NCI-H2081 treated with DMSO at 0.1 percent for 48 hours (cell line): Measurements from ENCODE around the gene LMAN2.
"Not testable (repeated sequence)": the region's sequence is repeated elsewhere in the genome, so short reads cannot be mapped to it uniquely, and the experiment has no call there.

ENCODE experiments used
- DNase-seq: peaks from one replicate; lab custom pipeline; 2025; lab: John Stamatoyannopoulos, UW

LMAN2 gene

DNA sequence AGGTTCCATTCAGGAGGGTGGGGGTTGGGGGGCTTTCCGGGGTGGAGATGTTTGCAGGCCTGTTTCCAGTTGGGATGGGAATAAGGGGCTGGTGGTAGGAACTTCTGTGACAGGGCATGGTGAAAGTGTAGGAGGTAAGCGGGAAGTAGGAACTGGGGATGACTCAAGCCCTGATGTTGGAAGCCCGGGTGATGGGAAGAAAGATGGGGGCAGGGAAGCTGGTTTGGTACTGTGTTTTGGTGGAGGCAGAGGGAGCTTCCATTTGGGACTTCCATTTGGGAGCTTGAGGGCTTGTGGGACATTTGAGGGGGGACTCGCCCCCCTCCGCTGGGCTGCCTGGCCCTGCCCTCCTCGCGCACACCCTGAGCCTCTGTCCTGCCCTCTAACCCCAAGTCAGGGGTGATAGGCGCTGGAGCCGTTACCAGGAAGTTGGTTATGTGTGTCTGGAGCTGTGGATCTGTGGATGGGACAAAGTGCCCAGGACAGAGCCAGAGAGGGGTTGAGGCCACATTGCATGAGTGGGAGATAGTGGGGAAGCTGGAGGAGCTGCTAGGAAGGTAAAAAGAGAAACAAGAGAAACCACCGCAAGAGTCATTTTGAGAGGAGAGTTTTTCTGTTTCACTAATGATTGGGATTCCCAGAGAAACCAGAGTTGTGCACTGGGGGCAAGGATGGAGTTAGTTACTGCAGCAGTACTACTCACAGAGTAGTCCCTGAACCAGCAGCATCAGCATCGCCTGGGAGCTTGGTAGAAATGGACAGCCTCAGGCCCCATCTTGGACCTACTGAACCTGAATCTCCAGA lies 12.9 kb upstream of the LMAN2 start:
- DNase-seq: no peak

DNA sequence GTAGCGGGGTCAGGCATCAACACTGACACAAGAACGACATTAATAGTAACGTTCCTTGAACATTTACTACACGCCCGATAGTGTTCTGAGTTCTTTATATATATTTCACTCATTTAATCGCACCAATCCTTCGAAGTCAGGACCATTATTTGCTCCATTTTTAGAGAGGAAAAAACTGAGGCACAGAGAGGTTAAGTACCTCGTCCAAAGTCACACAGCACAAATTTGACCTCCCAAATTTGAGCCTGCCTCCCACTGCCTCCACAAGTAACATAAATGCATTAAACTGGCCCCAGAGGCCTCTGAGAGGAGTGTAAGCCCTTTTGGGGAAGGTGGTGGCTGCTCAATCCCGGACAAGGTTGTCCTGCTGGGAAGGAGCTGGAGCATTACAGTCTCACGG lies 12.1 kb upstream of the LMAN2 start:
- no peak for DNase-seq

DNA sequence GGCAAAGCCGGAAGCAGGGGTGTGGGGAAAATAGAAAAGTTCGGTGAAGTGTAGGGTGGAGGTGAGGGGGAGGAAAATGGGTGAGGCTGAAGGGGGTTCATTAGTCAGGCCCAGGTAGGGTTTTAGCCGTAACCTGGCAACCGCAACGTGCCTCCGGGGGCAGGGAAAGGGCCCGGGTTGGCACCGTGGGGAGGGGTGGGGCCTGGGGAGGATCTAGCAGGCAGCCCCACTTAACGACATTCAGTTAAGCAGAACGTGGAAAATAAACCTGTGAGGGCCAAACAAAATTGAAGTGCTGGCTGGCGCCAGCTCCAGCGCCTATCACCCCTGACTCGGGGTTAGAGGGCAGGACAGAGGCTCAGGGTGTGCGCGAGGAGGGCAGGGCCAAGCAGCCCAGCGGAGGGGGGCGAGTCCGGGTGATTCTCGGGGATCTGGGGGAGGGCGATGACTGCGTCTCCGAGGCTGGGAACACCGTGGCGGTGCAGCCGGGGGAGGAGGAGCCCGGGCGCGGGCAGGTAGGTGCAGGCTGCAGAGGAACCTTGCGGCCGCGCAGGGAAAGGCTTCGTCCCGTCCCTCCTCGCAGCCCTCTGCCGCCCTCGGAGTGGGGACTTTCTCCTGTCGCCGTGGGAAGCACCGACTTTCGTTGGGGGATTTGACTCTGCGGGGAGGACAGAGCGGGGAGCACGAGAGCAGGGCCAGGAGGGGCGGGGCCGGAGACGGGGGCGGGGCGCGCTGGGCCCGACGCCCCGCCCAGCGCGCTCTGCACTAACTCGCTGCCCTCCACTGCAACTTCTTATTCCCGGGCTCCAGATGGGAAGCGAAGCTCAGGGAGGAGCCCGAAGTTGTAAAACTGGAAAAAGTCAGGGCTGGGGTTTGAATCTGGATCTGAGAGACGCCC lies 11.4 kb upstream of the LMAN2 start:
- DNase-seq: no peak

DNA sequence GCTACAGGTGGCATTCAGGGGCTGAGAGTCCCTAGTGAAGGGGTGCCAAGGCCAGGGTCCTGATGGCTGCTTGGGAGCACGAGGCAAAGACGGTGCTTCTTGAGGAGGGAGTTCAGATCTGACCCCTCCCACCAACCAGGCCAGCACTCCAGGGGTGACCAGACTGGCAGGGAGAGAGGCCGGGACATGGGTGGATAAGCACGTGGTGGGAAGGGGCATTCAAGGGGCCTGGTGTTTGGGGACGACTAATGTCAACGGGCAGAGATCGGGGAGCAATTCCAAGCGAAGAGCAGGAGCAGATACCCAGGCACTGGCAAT lies 10.8 kb upstream of the LMAN2 start:
- no peak for DNase-seq

DNA sequence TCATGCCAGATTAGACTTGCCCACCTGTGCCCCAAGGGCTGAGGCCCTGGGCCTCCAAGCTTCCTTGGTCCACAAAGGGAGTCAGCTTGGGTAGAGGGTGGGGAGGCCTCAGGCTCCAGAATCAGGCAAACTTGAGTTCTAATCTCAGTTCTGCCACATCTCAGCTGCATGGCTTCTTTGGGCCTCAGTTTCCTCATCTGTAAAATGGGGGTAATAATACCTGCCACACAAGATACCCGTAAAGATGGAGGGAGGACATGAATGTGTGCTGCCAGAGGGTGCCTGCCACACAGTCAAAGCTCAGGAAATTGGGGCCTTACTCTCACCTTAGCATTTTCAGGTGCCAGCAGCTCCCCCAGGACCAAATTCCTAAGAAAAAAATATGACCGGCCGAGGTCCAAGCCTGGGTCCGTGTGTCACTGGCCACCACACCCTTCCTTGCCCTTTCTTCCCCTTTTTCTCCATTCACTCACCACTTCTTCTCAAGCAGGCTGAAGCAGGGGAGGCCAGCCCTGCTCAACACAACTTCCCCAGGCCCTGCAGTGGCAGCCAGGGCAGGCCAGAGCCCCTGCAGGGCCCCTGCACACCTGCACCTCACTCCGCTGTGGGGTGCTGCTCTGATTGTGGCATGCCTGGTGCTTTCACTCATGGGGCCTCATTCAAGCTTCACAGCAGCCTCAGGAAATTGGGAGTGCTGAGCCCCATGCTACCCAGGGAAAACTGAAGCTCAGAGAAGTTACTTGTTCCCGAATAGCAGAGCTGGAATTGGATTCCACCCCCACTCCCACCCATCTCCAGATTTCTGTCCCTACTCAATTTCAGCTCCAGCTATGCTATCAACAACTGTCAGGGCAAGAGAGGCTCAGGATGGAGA lies 10.2 kb upstream of the LMAN2 start:
- no peak for DNase-seq

DNA sequence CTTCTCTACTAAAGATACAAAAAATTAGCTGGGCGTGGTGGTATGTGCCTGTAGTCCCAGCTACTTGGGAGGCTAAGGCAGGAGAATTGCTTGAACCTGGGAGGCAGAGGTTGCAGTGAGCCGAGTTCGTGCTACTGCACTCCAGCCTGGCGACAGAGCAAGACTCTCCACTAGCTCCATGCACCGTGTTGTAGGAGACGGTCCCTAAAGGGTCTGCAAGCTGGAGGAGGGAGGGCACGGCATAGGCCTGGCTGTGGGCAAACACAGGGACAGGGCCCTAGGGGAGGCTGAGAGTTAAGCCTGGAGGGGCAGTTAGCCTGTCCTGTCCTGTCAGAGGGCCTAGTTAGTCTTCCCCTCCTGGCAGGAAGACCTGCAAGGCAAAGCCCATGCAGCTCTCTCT lies 9.3 kb upstream of the LMAN2 start:
- not testable (repeated sequence) for DNase-seq

DNA sequence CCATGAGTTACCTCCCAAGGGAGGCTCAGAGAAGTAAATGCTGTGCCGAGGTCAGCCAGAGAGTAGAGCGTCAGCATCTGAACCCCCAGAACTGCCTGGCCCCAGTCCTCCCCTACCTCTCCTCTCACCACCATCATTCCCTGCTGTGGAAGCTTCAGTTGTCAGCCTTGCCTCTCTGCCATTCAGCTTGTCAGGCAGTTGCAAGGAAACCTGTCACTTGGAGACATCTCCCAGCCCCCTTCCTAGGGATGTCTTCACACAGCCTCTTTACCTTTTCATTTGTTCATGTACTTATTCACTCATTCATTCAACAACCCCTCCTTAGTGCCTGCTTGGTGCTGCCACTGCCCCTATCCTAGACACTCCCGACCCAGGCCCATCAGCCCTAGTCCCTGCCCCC lies 8.4 kb upstream of the LMAN2 start:
- DNase-seq: no peak

DNA sequence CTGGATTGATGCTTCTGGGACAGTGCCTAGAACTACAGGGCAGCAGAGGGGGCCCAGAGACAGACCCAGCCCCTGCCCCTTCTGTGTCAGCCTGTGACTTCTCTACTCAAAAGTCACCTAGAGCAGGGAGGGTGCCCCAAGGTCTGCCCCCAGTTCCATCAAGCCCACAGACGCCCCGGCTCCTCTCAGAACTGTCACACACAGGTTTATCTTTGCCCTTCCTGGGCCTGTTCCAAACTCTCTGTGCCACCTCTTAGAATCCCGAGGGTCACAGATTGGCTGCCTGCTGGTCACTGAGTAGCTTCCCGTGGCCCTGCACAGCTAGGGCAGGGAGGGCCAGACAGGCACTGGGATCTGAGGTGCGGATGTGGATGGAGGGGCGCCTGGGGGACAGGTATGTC lies 8.0 kb upstream of the LMAN2 start:
- no peak for DNase-seq

DNA sequence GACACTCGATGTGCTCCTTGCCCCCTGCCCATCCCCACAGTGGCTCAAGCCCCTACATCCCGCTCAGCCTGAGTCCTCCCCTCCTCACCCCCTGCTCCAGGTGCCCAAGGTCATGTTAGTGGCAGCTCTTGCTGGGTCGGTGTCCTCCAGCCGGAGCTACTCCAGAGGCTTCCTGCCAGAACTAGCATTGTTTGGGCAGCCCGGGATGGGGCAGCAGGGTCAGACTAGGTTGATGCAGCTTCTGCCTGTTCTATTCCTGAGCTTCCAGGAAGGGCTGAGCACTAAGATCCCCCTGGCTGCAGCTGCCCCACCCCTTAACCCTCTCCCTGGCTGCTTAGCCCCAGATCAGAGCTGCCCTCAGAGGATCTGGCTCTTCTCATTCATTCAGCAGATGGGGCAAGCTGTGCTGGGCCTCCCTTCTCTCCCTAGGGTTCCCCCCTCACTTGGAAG lies 6.9 kb upstream of the LMAN2 start:
- no peak for DNase-seq

DNA sequence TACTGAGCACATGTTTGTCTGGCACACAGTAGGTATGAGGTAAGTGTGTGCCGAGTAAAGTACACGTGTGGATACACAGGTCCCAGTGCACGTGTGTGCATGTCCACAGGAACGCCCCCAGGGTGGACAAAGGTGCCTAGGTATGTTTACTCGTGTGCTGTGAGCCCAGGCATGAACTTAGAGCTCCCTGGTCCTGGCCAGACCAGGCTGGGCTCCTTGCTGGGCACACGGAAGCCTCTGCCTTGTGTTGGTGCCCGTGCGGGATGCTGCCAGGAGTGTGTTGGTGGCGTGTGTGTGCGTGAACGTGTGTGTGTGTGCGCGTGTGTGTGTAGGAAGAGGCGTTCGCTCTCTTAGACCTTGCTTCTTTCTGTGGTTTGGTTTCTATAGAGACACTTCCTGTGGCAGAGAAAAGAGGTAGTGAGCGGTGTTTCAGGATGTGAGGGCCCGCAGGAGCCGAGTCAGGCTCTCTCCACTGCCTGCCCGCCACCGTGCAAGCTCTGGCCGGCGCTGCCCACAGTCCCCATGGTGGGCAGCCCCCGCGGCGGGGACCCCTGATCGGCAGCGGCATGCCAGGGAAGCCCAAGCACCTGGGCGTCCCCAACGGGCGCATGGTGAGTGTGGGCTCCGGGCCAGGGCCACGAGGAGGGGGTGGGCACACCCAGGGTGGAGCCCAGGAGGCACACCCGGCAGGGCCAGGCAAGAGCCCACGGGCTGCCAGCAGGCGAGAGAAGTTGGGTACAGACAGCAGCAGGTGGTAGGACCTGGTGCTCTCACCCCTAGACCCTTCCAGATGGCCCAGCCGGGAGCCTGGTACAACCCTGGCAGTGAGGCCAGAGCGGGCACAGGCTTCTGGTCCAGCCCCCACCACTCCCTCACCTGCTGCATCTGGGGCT lies 6.2 kb upstream of the LMAN2 start, which contains the start of gene RGS14:
TSS of gene RGS14 (plus strand) at position 466 of the 893 bp plus-strand sequence. CDS start at position 567, 101 bp downstream.
- no peak for DNase-seq

DNA sequence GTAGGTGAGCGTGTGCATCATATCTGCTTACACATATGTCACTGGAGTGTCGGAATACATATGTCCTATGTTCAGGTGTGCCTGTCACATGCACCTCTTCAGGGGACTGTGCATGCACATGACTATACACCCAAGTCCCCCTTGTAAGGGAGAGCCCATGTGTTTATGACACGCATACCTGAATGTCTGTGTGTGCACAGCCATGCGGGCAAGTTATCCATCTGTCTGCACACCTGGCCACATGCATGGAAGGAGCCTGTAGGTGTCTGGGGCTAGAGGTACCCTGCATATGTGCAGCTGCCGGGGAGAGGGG lies 5.6 kb upstream of the LMAN2 start:
- no peak for DNase-seq

DNA sequence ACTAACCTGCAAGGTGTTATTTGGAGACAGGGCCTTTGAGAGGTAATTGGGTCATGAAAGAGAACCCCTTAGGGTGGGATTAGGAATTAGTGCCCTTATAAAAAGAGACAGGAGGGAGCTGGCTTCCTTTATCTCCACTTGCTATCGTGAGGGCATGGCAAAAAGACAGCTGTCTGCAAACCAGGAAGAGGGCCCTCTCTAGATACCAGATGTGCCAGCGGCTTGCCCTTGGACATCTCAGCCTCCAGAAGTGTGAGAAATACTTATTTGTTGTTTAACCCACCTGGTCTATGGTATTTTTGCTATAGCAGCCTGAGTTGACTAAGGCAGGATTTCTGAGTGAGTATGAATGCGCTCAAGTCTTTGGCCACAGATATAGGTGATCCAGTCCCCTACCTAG lies 5.3 kb upstream of the LMAN2 start:
- DNase-seq: no peak

DNA sequence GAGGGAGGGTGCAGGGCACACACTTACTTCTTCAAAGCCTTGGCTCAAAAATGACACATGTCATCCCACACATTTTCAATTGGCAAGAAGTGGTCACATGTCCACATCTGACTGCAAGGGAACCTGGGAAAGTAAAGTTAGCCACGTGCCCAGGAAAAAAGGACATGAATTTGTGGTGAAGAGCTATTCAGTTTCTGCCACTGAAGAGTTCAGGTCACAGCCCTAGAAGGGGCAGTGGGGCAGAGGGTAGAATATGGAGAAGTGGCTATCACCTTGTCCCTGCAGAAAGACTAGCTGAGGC lies 4.3 kb upstream of the LMAN2 start:
- DNase-seq: no peak

DNA sequence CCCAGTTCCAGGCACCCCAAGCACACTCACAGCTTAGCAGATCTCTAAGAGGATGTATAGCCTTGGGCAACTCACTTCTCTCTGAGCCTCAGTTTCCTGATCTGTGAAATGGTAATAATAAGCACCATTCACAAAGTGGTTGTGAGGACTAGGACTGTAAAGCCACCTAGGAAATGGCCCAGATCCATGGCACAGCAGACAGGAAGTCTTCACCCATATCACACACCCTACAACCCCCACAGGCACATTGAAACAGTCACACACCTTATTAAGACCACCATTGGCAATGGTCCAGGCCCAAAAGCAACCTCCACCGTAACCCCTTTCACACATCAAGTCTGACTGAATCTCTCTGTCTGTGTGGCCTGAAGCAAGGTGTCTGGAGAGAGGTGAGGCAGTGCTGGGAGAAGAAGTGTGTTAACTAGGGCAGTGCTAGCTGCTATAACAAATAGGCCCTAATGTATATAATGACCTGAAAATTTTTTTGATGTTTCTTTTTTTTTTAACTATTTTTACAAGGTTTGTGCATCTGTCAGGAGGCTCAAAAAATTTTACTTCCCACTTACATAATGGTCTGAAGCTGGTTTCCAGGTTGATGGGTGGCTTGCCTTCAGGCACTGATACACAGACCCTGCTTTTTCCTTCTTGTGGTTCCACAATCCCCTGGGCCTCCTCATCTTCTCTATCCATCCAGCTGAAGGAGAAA lies 3.8 kb upstream of the LMAN2 start:
- DNase-seq: no peak

DNA sequence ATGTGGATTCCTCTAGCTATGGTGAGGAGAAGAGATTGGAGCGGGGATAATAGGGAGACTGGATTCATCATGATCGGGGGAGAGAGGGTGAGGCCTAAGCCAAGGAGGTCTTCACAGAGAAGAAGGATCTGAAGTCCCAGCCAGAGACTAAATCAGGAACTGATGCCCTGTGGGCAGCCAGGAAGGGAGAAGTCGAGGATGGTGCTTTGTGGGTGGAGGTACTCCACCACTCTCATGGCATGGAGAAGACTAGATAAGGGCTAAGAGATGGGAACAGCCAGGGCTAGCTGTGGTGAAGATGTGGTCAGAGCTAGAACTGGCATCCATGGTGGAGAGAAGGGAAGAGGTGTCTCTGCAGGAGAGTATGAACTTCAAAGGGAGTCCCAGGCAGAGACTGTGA lies 3.2 kb upstream of the LMAN2 start:
- no peak for DNase-seq

DNA sequence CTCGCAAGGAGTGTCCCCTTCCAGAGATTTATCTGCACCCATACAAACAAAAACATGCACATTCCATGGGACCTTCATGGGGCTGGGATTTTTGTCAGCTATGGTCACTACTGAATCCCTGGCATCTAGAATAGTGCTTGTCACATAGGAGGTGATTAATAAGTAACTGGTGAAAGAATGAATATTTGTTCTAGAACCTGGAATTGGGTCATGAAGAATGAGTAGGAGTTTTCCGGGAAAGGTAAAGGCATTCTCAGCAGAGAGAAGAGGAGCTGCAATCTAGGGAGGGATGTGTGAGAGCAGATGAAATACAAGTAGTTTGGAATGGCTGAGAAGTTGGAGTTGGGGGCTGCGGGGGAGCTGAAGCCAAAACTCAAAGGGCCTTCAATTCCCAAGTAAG lies 2.8 kb upstream of the LMAN2 start:
- no peak for DNase-seq

DNA sequence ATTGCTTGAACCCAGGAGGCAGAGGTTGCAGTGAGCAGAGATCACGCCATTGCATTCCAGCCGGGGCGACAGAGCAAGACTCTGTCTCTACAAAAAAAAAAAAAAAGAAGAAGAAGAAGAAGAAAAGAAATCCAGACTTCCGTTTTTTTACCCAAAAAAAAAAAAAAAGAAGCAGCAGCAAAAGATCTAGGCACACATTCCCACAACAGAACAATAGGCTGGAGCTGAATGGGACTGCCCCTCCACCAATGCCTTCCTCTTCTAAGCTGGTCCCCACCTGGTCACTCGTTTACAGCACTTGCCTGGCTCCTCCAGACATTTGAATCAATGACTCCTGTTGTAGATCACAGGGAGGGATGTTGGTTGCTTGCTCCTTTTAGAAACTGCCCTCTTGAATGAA lies 1.6 kb upstream of the LMAN2 start:
- no peak for DNase-seq

DNA sequence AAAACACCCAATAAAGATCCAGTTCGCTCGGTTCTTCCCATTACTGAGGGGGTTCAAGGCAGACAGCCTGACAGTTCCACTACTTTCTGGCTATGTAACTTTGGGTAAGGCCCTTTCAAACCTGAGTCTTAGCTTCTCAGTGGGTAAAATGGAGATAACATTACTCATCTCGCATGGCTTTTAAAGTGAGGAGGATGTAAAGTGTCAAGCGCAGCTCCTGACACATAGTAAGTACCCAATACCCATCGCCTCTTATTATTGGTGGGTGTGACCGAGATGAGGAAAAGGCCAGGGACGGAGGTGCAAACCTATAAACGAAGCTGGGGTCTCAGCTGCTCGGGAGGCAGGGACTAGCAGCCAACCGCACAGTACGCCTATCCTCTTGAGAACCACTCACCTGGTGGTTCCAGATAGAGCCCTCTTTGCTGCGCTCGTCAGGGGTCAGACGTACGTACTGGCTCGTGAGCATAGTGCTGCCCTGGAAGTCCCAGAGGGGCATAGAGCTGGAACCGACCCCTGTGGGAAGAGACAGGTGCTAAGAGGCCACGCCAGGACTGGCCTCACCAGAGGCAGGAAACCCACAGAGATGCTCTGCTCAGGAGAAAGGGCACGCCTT lies 584 bp downstream of the LMAN2 start:
- no peak for DNase-seq

DNA sequence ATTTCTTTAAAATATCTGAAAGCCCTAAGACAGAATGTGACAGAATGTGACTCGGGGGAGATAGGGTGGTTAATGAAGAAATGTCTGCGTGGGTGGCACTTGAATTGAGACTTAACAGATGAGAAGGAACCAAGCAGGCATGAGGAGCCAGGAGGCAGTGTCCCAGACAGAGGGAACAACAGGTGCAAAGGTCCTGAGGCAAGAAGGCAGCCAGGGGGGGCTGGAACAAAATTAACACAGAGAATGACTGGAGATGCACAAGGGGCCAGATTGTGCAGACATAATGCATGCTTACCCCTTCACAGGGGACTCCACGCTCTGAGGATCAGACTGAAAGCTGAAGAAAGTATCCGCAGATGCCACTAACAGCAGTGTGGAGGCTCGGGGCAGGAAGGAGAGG lies 1.7 kb downstream of the LMAN2 start:
- DNase-seq: no peak

DNA sequence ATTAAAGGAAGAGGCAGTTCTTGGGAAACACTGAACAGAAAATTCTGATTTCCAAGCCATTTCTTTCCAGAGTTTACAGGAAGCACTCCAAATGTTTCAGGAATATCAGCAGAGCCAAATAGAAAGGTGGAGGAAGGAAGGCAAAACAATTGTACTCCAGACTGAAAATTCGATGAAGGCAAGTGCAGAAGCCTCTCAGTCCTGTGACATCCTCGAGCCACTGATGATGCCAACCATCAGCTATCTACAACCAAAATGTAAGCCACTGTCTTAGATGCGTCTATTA lies 2.2 kb downstream of the LMAN2 start:
- DNase-seq: no peak

DNA sequence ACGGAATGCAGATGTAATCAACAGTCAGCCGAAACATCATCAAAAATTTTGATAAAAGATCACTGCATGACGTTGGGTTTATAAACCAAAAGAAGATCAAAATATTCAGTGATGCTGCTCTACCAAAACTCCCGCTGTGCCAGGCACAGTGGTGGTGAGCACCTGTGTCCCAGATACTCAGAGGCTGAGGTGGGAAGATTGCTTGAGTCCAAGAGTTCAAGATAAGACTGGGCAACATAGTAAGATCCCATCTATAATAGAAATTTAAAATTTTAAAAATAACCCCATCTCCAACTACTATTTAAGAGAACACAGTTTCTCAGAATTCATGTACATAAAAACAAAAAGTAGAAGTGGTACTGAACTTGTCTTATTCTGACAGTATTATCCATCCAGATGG lies 3.8 kb downstream of the LMAN2 start:
- DNase-seq: no peak
